Colon (tissue), 2 donors: ENCODE measurements around the gene RAI14.
"Not testable (repeated sequence)": the region's sequence is repeated elsewhere in the genome, so short reads cannot be mapped to it uniquely, and the experiment has no call there.

Experiments
- FAIRE-seq: peaks from 2 replicates; lab custom pipeline; 2012; peaks lifted over from hg19 to GRCh38; lab: Jason Lieb, UNC
- donor health status: control.
- donor health status: control.

The RAI14 gene

DNA sequence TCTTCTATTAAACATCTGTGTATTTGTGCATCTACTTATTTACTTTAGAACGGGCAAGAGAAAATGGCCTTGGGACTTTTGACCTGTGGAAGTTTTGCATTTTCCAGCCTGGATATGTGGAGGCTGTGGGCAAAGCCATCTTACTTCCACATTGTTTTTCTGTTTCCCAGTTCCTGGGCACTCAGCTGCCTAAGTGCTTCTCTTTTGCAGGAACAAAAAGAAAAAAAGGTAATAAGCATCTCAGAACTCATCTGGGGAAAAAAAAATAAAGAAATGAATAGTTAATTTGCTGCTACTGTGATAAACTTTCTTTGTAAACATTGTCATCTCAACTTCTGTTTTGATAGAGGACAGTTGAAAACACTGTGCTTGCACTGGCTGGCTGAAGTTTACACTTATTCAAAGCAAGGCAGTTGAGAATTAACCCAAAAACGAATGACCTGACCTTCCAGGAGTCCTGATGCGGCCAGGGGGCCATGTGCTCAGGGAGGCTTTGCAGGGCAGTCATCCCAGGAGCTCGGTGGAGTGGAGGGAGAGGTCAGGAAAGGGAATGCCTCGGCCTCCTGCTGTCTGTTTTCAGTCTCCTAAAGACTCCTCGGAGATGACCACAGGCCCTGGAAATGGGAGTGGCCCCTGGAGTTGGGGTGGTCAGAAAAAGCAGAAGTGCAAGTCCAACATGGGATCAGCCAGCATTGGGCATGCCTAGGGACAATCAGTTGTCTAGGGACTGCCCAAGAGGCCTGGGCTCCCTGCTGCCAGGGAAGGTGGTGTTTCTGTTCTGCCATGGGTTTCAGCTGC lies 75.5 kb downstream of the RAI14 start:
- no peak for FAIRE-seq

- no peak for FAIRE-seq
Measured at GRCh38 chr5:34734326-34734725, 78.2 kb downstream of the RAI14 start.

DNA sequence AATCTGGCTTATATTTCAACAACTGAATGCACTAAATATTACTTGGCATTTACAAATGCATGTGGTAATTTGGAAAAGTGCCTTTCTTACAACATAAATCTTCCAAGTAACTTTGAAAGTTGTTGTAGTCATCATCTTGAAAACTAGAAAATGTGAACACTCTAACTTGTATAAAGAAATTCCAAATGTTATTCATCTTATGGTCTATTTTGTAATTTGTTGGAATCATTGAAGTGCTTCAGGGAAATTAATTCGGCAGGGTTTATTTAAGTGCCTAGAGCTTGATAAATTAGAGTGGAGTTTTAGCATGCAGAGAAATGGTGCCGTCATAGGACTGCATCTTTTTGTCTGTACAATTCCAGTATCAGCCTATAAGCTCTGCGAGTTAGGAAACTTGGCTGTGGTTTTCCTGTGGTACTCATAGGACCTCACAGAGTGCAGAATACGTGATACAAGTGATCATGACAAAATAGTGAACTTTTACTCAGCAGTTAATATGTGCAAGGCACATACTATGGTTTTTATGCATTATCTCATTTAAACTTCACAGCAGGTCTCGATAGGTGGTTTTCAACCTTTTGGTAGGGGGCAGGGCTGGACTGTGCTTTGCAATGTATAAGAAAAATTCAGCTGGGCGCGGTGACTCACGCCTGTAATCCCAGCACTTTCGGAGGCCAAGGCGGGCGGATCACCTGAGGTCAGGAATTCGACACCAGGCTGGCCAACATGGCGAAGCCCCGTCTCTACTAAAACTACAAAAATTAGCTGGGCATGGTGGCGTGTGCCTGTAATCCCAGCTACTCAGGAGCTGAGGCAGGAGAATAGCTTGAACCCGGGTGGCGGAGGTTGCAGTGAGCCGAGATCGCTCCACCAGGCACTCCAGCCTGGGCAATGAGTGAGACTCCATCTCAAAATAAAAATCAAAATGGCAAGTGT lies 79.6 kb downstream of the RAI14 start:
- no peak for FAIRE-seq

- FAIRE-seq, result no peak
Measured at GRCh38 chr5:34736445-34737115, 80.5 kb downstream of the RAI14 start.

- FAIRE-seq, result no peak
Measured at GRCh38 chr5:34737731-34738130, 81.6 kb downstream of the RAI14 start.

- no peak for FAIRE-seq
Measured at GRCh38 chr5:34738381-34738780, 82.3 kb downstream of the RAI14 start.

DNA sequence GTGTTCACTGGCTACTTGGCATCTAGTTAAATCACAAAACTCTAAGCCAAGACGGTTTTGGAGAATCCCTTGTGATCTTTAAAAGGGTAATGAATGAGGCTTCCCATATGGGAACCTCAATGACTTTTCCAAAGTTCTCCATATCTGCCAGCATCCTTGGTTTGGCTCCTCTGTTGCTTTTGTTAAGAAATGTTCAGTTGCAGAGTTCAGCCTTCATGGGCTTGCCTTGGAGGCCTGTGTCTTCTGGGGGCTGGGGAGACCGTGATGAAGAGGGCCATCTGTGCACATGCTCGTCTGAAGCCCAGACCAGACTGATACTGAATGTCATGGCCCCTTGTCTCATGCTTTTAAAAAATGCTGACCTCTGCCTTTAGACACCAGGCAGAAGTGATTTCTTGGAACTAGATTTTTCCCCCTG lies 84.3 kb downstream of the RAI14 start:
- no peak for FAIRE-seq

GRCh38 chr5:34742061-34742460 lies 85.9 kb downstream of the RAI14 start:
- FAIRE-seq, result no peak

DNA sequence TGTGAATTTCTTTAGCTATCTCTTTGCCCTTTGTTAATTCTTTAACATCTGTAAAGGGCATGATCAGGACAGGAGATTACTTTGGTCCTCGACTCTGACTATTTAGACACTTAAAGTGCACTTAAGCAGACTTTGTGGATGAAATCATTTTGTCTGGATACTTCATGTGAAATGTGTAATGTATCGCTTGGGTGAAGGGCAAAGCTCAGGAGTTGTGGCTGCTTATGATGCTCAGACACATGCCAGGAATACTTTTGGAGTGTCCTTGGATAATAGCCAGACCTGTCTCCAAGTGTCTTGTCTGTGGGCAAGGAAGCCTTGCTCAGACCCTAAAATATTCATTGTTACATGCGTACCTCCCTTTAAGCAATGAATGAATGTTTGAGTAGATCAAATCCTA lies 87.8 kb downstream of the RAI14 start:
- FAIRE-seq, result no peak

GRCh38 chr5:34748431-34748830 lies 92.3 kb downstream of the RAI14 start:
- FAIRE-seq, result no peak

GRCh38 chr5:34749431-34749873 lies 93.3 kb downstream of the RAI14 start:
- no peak for FAIRE-seq

- FAIRE-seq, result no peak
Measured at GRCh38 chr5:34750206-34750605, 94.1 kb downstream of the RAI14 start.

GRCh38 chr5:34751807-34752736 lies 95.9 kb downstream of the RAI14 start:
- no peak for FAIRE-seq

GRCh38 chr5:34753236-34753635 lies 97.1 kb downstream of the RAI14 start:
- FAIRE-seq, result not testable (repeated sequence)

- no peak for FAIRE-seq
Measured at GRCh38 chr5:34755926-34756325, 99.8 kb downstream of the RAI14 start.

- FAIRE-seq, result no peak
Measured at GRCh38 chr5:34756781-34757624, 100.9 kb downstream of the RAI14 start.

DNA sequence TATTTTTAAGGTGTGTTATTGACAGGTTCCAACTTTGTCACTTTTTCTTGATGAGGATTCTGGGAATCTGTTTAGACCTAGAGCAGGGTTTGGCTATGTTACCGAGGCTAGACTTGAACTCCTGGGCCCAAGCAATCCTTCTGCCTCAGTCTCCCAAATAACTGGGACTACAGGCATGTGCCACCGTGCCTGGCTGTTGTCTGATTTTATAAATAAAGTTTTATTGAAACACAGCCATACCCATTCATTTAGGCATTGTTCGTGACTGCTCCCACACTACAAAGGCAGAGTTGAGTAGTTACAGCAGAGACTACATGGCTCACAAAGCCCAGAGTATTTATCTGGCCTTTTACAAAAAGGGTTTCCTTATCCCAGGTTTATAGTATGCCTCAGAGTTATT lies 102.4 kb downstream of the RAI14 start:
- FAIRE-seq, result no peak

- FAIRE-seq, result not testable (repeated sequence)
Measured at GRCh38 chr5:34759213-34759612, 103.1 kb downstream of the RAI14 start.

- no peak for FAIRE-seq
Measured at GRCh38 chr5:34765662-34766061, 109.5 kb downstream of the RAI14 start.

GRCh38 chr5:34767180-34767579 lies 111.1 kb downstream of the RAI14 start:
- no peak for FAIRE-seq
